ENCODE data around the gene NIPSNAP2.
A peak's percentile ranks its signal among the peaks of the same experiment; 100 is the strongest.
"Not testable (repeated sequence)": the region's sequence is repeated elsewhere in the genome, so short reads cannot be mapped to it uniquely, and the experiment has no call there.

NIPSNAP2 gene

DNA sequence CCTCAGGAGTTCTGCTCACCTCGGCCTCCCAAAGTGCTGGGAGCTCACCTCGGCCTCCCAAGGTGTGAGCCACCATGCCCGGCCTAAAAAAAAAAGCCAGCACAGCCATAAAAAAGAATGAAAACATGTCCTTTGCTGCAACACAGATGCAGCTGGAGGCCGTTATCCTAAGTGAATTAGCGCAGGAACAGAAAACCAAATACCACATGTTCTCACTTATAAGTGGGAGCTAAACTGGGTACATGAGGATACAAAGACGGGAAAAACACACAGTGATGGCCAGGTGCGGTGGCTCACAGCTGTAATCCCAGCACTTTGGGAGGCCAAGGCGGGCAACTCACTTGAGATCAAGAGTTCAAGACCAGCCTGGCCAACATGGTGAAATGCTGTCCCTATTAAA, 66.0 kb downstream of the NIPSNAP2 start:
- H3K9ac ChIP-seq (ENCODE audit: low read depth, low read length), result no peak overlapping the region
- peaks cover 15% of the 10 kb centered on the region for H3K36me3 ChIP-seq (ENCODE audit: insufficient read depth, low read length)
- no peaks in the 10 kb centered on the region for H3K9me3 ChIP-seq (replicated peaks; ENCODE audit: low read length)
- H3K4me2 ChIP-seq (ENCODE audit: low read length), result no peak overlapping the region
- H3K4me3 ChIP-seq (ENCODE audit: low read length), result no peak overlapping the region
- no peaks in the 10 kb centered on the region for H3K27me3 ChIP-seq (ENCODE audit: control insufficient read depth, insufficient read depth, low read length)
- H3K4me1 ChIP-seq (ENCODE audit: control insufficient read depth, insufficient read depth, low read length), result no peaks in the 10 kb centered on the region

- H3K4me3 ChIP-seq (ENCODE audit: low read length); H3K9ac ChIP-seq (ENCODE audit: low read depth, low read length); H3K4me2 ChIP-seq (ENCODE audit: low read length); H3K27me3 ChIP-seq (ENCODE audit: control insufficient read depth, insufficient read depth, low read length); H3K4me1 ChIP-seq (ENCODE audit: control insufficient read depth, insufficient read depth, low read length); H3K9me3 ChIP-seq (replicated peaks; ENCODE audit: low read length): not testable (repeated sequence)
- peaks cover 15% of the 10 kb centered on the region for H3K36me3 ChIP-seq (ENCODE audit: insufficient read depth, low read length)
Measured at GRCh38 chr7:56031556-56031955, 67.2 kb downstream of the NIPSNAP2 start.

DNA sequence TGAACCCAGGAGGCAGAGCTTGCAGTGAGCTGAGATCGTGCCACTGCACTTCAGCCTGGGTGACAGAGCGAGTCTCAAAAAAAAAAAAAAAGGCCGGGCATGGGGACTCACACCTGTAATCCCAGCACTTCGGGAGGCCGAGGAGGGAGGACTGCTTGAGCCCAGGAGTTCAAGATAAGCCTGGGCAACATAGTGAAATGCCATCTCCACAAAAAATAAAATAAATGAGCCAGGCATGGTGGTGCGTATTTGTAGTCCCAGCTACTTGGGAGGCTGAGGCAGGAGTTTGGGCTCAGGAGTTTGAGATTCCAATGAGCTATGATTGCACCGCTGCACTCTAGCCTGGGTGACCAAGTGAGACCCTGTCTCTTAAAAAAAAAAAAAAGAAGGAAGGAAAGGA, 68.2 kb downstream of the NIPSNAP2 start:
- H3K4me1 ChIP-seq (ENCODE audit: control insufficient read depth, insufficient read depth, low read length); H3K9ac ChIP-seq (ENCODE audit: low read depth, low read length); H3K9me3 ChIP-seq (replicated peaks; ENCODE audit: low read length); H3K4me3 ChIP-seq (ENCODE audit: low read length); H3K27me3 ChIP-seq (ENCODE audit: control insufficient read depth, insufficient read depth, low read length); H3K4me2 ChIP-seq (ENCODE audit: low read length): not testable (repeated sequence)
- H3K36me3 ChIP-seq (ENCODE audit: insufficient read depth, low read length), result peaks cover 15% of the 10 kb centered on the region

DNA sequence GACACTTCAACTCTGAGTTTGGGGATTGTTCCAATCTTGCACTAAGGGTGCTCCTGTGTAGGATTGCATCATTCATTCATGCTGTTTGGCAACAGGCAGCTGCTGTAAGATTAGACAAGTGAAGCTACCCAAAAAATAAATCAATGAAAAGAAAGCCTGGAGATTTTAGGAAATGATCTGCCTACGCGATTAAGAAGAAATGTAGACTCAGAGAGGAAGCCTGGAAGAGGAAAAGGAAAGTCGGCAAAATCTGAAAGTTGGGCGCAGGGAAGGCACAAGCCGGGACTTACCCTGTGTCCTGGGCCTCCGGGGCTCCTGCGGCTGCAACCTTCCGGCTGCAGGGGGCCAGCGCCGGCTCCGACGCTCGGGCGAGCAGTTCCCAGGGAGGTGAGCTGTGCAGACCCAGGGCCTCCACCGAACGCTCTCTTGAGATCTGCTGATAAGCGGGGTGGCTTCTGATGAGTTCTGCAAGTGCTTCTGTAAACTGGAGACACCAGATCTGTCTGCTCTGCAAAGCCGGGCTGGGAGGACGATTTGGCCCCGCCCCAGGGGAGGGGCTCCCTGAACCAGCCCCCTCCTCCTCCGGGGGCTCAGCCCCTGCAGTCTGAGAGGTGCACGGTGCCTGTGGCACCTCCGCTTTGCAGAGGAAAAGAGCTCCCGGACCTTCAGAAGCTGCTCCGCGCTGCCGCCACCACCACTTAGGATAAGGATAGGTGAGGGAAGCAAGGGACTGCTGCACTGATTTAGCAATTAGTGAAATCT, 69.5 kb downstream of the NIPSNAP2 start:
- H3K9ac ChIP-seq (ENCODE audit: low read depth, low read length), result peak overlapping the region; percentile 77
- no peaks in the 10 kb centered on the region for H3K9me3 ChIP-seq (replicated peaks; ENCODE audit: low read length)
- H3K4me2 ChIP-seq (ENCODE audit: low read length), result peak overlapping the region; percentile 100
- no peaks in the 10 kb centered on the region for H3K4me1 ChIP-seq (ENCODE audit: control insufficient read depth, insufficient read depth, low read length)
- H3K27me3 ChIP-seq (ENCODE audit: control insufficient read depth, insufficient read depth, low read length), result no peaks in the 10 kb centered on the region
- H3K4me3 ChIP-seq (ENCODE audit: low read length), result peak overlapping the region; percentile 99
- H3K36me3 ChIP-seq (ENCODE audit: insufficient read depth, low read length), result peaks cover 15% of the 10 kb centered on the region

DNA sequence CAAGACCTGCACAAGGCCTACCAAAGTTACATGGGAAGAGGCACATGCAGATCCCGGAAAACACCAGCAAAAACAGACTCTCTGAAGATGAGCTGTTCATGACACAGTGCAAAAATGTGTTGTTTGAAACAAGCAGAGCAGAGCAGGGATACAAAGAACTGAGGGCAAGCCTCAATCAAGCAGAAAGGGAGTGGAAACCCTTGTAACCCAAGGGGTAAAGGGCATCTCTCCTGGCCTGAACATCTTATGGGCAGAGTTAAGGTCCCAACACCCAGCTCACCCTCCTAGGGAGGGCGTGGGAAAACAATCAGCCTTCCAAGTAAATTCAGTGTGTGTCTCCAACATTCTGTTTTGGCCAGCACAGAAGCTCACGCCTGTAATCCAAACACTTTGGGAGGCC, 76.3 kb downstream of the NIPSNAP2 start:
- Histone ChIP-seq H3K27me3 (ENCODE audit: control insufficient read depth, insufficient read depth, low read length) (no peaks in the 10 kb centered on the region), H3K36me3 (ENCODE audit: insufficient read depth, low read length) (peaks cover 6% of the 10 kb centered on the region), H3K9me3 (replicated peaks; ENCODE audit: low read length) (no peaks in the 10 kb centered on the region), H3K4me1 (ENCODE audit: control insufficient read depth, insufficient read depth, low read length) (no peaks in the 10 kb centered on the region), H3K4me3 (ENCODE audit: low read length) (no peak overlapping the region), H3K4me2 (ENCODE audit: low read length) (no peak overlapping the region), H3K9ac (ENCODE audit: low read depth, low read length) (no peak overlapping the region)

DNA sequence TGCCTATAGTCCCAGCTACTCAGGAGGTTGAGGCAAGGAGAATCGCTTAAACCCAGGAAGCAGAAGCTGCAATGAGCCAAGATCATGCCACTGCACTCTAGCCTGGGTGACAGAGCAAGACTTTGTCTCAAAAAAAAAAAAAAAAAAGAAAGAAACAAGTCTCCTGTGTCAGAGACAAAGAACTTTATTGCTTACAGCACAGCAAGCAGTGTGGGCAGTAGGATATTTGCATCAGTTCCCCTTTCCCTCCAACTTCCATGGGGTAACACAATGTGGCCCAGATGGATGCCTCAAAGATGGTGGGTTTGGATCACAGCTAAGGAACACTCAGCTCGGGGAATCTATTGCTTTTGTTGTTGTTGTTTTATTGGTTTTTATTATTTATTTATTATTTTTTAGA, 81.4 kb downstream of the NIPSNAP2 start:
- H3K4me2 ChIP-seq (ENCODE audit: low read length); H3K4me3 ChIP-seq (ENCODE audit: low read length); H3K27me3 ChIP-seq (ENCODE audit: control insufficient read depth, insufficient read depth, low read length); H3K9me3 ChIP-seq (replicated peaks; ENCODE audit: low read length); H3K9ac ChIP-seq (ENCODE audit: low read depth, low read length); H3K36me3 ChIP-seq (ENCODE audit: insufficient read depth, low read length): not testable (repeated sequence)
- peaks cover 17% of the 10 kb centered on the region for H3K4me1 ChIP-seq (ENCODE audit: control insufficient read depth, insufficient read depth, low read length)

DNA sequence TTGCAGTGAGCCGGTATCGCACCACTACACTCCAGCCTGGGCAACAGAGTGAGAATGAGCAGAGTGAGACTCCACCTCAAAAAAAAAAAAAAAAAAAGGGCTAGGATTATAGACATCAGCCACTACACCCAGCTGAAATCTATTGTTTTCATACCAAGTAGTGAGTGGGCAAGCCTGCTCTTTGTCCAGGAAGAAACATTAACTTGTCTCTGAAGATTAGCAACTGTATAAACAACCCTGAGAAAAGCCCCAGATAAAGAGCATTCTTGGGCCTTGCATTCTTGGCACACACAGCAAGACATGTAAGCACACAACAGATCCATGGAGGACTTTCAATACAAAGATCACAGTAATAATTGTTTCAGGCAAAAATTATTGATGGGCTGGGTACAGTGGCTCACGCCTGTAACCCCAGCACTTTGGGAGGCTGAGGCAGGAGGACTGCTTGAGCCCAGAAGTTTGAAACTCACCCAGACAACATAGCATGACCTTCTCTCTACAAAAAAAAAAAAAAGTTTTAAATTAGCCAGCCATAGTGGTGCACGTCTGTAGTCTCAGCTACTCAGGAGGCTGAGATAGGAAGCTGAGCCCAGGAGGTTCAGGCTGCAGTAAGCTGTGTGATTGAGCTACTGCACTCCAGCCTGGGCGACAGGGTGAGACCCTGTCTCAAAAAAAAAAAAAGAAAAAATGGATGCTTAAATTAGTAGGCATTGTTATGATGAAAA, 82.5 kb downstream of the NIPSNAP2 start:
- peak overlapping the region; percentile 51 for H3K9ac ChIP-seq (ENCODE audit: low read depth, low read length)
- H3K27me3 ChIP-seq (ENCODE audit: control insufficient read depth, insufficient read depth, low read length), result no peaks in the 10 kb centered on the region
- H3K4me1 ChIP-seq (ENCODE audit: control insufficient read depth, insufficient read depth, low read length), result peaks cover 17% of the 10 kb centered on the region
- no peaks in the 10 kb centered on the region for H3K9me3 ChIP-seq (replicated peaks; ENCODE audit: low read length)
- H3K36me3 ChIP-seq (ENCODE audit: insufficient read depth, low read length), result peaks cover 6% of the 10 kb centered on the region
- H3K4me2 ChIP-seq (ENCODE audit: low read length), result peak overlapping the region; percentile 39
- H3K4me3 ChIP-seq (ENCODE audit: low read length), result no peak overlapping the region

GRCh38 chr7:56047446-56048116, 83.2 kb downstream of the NIPSNAP2 start:
- H3K4me2 ChIP-seq (ENCODE audit: low read length), result peak overlapping the region; percentile 16
- not testable (repeated sequence) for H3K36me3 ChIP-seq (ENCODE audit: insufficient read depth, low read length); H3K4me3 ChIP-seq (ENCODE audit: low read length); H3K9me3 ChIP-seq (replicated peaks; ENCODE audit: low read length); H3K27me3 ChIP-seq (ENCODE audit: control insufficient read depth, insufficient read depth, low read length)
- peak overlapping the region; percentile 51 for H3K9ac ChIP-seq (ENCODE audit: low read depth, low read length)
- peaks cover 17% of the 10 kb centered on the region for H3K4me1 ChIP-seq (ENCODE audit: control insufficient read depth, insufficient read depth, low read length)

- H3K4me1 ChIP-seq (ENCODE audit: control insufficient read depth, insufficient read depth, low read length), result peaks cover 24% of the 10 kb centered on the region
- H3K4me3 ChIP-seq (ENCODE audit: low read length), result no peak overlapping the region
- H3K9ac ChIP-seq (ENCODE audit: low read depth, low read length), result no peak overlapping the region
Measured at GRCh38 chr7:56048245-56048644, 83.9 kb downstream of the NIPSNAP2 start.

DNA sequence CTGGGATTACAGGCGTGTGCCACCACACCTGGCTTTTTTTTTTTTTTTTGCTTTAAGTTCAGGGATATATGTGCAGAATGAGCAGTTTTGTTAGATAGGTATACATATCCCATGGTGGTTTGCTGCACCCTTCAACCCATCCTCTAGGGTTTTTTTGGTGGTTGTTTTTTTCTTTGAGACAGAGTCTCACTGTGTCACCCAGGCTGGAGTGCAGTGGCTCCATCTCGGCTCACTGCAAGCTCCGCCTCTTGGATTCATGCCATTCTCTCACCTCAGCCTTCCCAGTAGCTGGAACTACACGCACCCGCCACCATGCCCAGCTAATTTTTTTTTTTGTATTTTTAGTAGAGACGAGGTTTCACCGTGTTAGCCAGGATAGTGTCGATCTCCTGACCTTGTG, 84.4 kb downstream of the NIPSNAP2 start:
- not testable (repeated sequence) for H3K27me3 ChIP-seq (ENCODE audit: control insufficient read depth, insufficient read depth, low read length); H3K9ac ChIP-seq (ENCODE audit: low read depth, low read length); H3K4me2 ChIP-seq (ENCODE audit: low read length); H3K4me3 ChIP-seq (ENCODE audit: low read length); H3K9me3 ChIP-seq (replicated peaks; ENCODE audit: low read length)
- Histone ChIP-seq H3K36me3 (ENCODE audit: insufficient read depth, low read length) (peaks cover 14% of the 10 kb centered on the region), H3K4me1 (ENCODE audit: control insufficient read depth, insufficient read depth, low read length) (peaks cover 28% of the 10 kb centered on the region)

More at GRCh38 chr7:56048245-56048644, 83.9 kb downstream of the NIPSNAP2 start:
- Histone ChIP-seq H3K4me2 (ENCODE audit: low read length) (no peak overlapping the region), H3K36me3 (ENCODE audit: insufficient read depth, low read length) (peaks cover 9% of the 10 kb centered on the region), H3K9me3 (replicated peaks; ENCODE audit: low read length) (no peaks in the 10 kb centered on the region), H3K27me3 (ENCODE audit: control insufficient read depth, insufficient read depth, low read length) (no peaks in the 10 kb centered on the region)
